Activated B cell treated with CpG ODN at 0.5 μM for 24 hours (primary cell): ENCODE measurements around the gene RNASE7. TPM values are rescaled to one million over a fixed set of nuclear protein-coding genes. Genes with fewer than 3 reads are reported as not detected.

Experiments used
- ATAC-seq: fragments of 200-7000 bp; cut with Tn5 transposase; one replicate; pipeline ENCODE4 v1.10.0; 2021; ENCODE audit warnings: low read depth, mild to moderate bottlenecking, moderate library complexity
- CTCF ChIA-PET: fragments of 350-600 bp; sonication (Branson Sonifier 250); formaldehyde crosslinking; loops from one replicate; lab custom pipeline; 2021; ENCODE audit warnings: antibody characterized with exemption; lab: Charles Lee
- POLR2A ChIA-PET: fragments of 350-600 bp; sonication (Branson Sonifier 250); formaldehyde crosslinking; loops from one replicate; lab custom pipeline; 2021; ENCODE audit warnings: antibody characterized with exemption; lab: Charles Lee
- DNase-seq: peaks from one replicate; pipeline ENCODE4 v3.0.0; 2022
- H3K27ac Mint-ChIP-seq: one replicate; pipeline ENCODE4 v1.8.0; 2020; ENCODE audit warnings: mixed read lengths
- H3K27me3 Mint-ChIP-seq: one replicate; pipeline ENCODE4 v1.8.0; 2021; ENCODE audit warnings: mixed read lengths
- H3K36me3 Mint-ChIP-seq: one replicate; pipeline ENCODE4 v1.8.0; 2021; ENCODE audit warnings: low read depth, mixed read lengths
- H3K4me1 Mint-ChIP-seq: one replicate; pipeline ENCODE4 v1.8.0; 2021; ENCODE audit warnings: mixed read lengths
- H3K4me3 Mint-ChIP-seq: one replicate; pipeline ENCODE4 v1.8.0; 2020; ENCODE audit warnings: mild to moderate bottlenecking, mixed read lengths
- H3K9me3 Mint-ChIP-seq: one replicate; pipeline ENCODE4 v1.8.0; 2020; ENCODE audit warnings: mixed read lengths
- intact Hi-C: fragments of 100-400 bp; cut with micrococcal nuclease; formaldehyde crosslinking; loops from one replicate; pipeline ENCODE4 v1.15.1; 2024
- total RNA-seq: library from RNA; stranded (reverse); gene quantifications from 2 replicates; pipeline ENCODE4 v1.2.3, GENCODE V29; 2022
- TF ChIP-seq, protein P1 (sequence below): fragments of 200-600 bp; IDR thresholded peaks from one replicate; pipeline ENCODE4 v1.8.0; 2022; ENCODE audit warnings: antibody characterized with exemption, mild to moderate bottlenecking

The RNASE7 gene
- total RNA-seq, 1 donor from 2014 or later, result not detected

DNA sequence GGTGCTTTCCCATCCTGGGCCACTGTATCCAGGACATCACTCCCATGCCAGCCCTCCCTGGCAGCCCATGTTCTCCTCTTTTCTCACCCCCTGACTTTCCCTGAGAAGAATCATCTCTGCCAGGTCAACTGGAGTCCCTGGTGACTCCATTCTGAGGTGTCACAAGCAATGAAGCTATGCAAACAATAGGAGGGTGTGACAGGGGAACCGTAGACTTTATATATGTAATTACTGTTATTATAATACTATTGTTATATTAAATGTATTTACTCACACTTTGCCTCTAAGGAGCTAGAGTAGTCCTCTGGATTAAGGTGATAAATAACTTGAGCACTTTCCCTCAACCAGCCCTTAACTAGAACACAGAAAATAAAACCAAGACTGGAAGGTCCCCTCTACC is 47.1 kb downstream of the RNASE7 start:
- ATAC-seq (no peak), DNase-seq (no peak)
- ChIA-PET CTCF (interaction anchor here (0.8 to 4.7 kb wide), 9 partner anchors 12 to 78 kb away, joined by 3 to 34 read pairs (median 4); partner anchors contain the start of gene ARHGEF40), POLR2A (no interaction called here)
- TF ChIP-seq, protein P1, sequence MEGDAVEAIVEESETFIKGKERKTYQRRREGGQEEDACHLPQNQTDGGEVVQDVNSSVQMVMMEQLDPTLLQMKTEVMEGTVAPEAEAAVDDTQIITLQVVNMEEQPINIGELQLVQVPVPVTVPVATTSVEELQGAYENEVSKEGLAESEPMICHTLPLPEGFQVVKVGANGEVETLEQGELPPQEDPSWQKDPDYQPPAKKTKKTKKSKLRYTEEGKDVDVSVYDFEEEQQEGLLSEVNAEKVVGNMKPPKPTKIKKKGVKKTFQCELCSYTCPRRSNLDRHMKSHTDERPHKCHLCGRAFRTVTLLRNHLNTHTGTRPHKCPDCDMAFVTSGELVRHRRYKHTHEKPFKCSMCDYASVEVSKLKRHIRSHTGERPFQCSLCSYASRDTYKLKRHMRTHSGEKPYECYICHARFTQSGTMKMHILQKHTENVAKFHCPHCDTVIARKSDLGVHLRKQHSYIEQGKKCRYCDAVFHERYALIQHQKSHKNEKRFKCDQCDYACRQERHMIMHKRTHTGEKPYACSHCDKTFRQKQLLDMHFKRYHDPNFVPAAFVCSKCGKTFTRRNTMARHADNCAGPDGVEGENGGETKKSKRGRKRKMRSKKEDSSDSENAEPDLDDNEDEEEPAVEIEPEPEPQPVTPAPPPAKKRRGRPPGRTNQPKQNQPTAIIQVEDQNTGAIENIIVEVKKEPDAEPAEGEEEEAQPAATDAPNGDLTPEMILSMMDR, result no peak
- intact Hi-C loops, result no loop called here
- no peak overlapping the region for H3K4me3 Mint-ChIP-seq
- H3K27ac Mint-ChIP-seq, result no peak overlapping the region
- peaks cover 24% of the 10 kb centered on the region for H3K4me1 Mint-ChIP-seq
- H3K36me3 Mint-ChIP-seq, result no peaks in the 10 kb centered on the region
- no peaks in the 10 kb centered on the region for H3K27me3 Mint-ChIP-seq
- H3K9me3 Mint-ChIP-seq, result no peaks in the 10 kb centered on the region

DNA sequence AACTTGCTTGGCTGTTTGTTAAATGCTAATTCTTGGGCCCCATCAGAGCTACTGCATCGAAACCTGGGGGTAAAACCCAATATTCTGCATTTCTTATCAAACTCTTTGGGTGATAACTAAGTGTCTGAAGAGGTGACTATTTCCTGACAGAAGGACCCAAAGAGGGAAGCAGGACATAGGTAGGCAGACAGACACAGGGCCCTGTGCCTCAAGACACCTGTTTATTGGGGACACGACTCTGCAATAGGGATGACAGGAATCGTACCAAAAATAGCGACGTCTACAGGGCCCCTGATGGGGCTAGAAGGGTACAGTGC is 47.7 kb downstream of the RNASE7 start:
- Mint-ChIP-seq H3K27ac (peak overlapping the region; percentile 20), H3K27me3 (no peaks in the 10 kb centered on the region), H3K4me3 (no peak overlapping the region), H3K9me3 (no peaks in the 10 kb centered on the region), H3K4me1 (peaks cover 24% of the 10 kb centered on the region), H3K36me3 (no peaks in the 10 kb centered on the region)
- DNase-seq, result no peak
- ChIA-PET POLR2A (no interaction called here), CTCF (interaction anchor here (0.8 to 4.7 kb wide), 10 partner anchors 13 to 79 kb away, joined by 3 to 34 read pairs (median 4); partner anchors contain the start of gene ARHGEF40)
- ATAC-seq, result no peak
- intact Hi-C loops, result no loop called here
- TF ChIP-seq, protein P1, result no peak

DNA sequence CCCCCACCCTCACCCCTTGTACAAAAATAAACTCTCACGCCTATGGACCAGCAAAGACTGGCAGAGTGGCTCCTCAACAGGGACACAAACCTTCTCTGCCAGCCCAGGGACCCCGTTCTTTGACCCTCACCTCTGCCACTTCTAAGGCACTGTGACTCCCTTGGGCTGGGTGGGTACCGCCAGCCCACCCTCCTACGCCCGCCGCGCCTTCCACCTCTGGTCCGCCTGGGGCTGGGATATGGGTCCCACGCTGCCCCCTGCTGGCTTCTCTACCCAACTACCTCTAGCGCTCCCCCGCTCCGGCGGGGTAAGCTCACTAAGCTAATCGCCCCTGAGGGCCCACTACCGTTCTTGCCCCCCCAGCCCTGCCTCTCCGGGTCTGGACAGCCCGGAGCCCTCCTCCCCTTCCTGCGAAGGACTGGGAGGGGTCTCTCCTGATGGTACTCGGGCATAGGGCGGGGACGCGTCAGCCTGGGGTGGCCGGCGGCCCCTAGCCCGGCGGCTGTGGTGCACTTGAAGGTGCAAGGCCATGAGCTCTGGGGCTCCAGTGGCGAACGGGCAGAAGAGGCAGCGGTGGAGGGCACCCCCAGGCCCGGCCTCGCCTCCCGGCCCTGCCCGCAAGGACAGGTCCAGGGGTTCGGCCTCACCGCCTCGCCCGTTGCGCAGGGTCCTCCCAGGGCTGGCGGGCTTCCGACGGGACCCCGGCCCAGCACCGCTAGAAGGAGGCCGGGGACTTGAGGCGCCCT is 48.2 kb downstream of the RNASE7 start:
- Mint-ChIP-seq H3K4me3 (no peak overlapping the region), H3K27ac (peak overlapping the region; percentile 20), H3K4me1 (peaks cover 24% of the 10 kb centered on the region), H3K9me3 (no peaks in the 10 kb centered on the region), H3K27me3 (no peaks in the 10 kb centered on the region), H3K36me3 (no peaks in the 10 kb centered on the region)
- ATAC-seq, result no peak
- ChIA-PET CTCF (interaction anchor here (0.8 to 4.7 kb wide), 8 partner anchors 13 to 79 kb away, joined by 3 to 34 read pairs (median 8); partner anchors contain the start of gene ARHGEF40), POLR2A (no interaction called here)
- intact Hi-C loops, result no loop called here
- no peak for DNase-seq
- TF ChIP-seq, protein P1, result no peak

DNA sequence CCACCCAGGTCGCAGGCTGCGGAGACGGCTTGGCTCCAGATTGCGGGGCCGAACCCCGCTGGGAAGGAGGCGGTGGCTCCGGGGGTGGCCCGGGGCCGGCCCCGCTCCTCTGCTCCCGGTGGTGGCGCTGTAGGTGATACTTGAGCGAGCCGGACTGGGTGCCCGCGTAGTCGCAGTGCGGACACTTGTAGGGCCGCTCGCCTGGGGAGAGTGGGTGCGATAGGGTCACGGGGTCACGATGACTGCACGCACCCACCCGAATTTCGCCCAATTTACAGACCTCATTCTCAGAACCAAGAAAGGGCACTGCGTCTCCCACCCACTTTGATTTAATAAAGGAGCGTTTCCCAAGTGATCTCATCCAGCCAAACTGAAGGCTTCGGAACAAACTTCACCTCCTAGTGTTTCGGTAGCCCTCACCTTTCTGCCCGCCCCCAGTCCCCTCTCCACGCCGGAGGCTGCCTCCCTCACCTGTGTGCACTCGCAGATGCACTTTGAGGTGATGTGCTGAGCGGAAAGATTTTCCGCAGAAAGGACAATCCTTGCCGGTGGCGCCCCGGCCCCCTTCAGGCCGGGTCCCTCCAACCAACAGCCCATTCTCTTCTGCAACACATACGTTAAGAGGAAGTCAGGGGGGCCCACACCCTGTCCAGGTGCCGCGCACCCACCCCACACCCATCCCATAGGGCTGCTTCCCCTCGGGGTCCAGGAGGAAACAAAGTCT is 48.9 kb downstream of the RNASE7 start:
- ChIA-PET CTCF (interaction anchor here (1.5 to 7.4 kb wide), 9 partner anchors 12 to 92 kb away, joined by 3 to 142 read pairs (median 31); partner anchors contain the start of genes ARHGEF40 and SLC39A2), POLR2A (no interaction called here)
- TF ChIP-seq, protein P1, result no peak
- Mint-ChIP-seq H3K27ac (no peak overlapping the region), H3K27me3 (no peaks in the 10 kb centered on the region), H3K36me3 (no peaks in the 10 kb centered on the region), H3K4me1 (peaks cover 24% of the 10 kb centered on the region), H3K4me3 (no peak overlapping the region), H3K9me3 (no peaks in the 10 kb centered on the region)
- intact Hi-C loops, result no loop called here
- DNase-seq, result no peak
- no peak for ATAC-seq
